ENCODE data around the gene KIF9.

GRCh38 chr3:47299381-47300318 is 17.1 kb upstream of the KIF9 start:
- no peak for TF ChIP-seq ZNF274 (IDR thresholded peaks at IDR 0.05; ENCODE audit: low read depth, low read length)
- TF ChIP-seq YY1 (IDR thresholded peaks at IDR 0.05; ENCODE audit: insufficient read depth, insufficient read length): no peak
- TF ChIP-seq SUZ12 (IDR thresholded peaks at IDR 0.05; ENCODE audit: extremely low read depth, insufficient read depth, insufficient read length): no peak
